Measurements from ENCODE around the gene MACROD2. TPM values are rescaled to one million over a fixed set of nuclear protein-coding genes. Genes with fewer than 3 reads are reported as not detected.

The MACROD2 gene
- total RNA-seq, 1 donor = 1.7 TPM

GRCh38 chr20:15863735-15864134 is 1868.4 kb downstream of the MACROD2 start:
- Histone ChIP-seq H3K9me3 (ENCODE audit: low read depth, low read length) (no peaks in the 10 kb centered on the region), H3K4me3 (ENCODE audit: low read length) (no peak overlapping the region), H3K4me1 (ENCODE audit: insufficient read depth, low read length) (no peaks in the 10 kb centered on the region), H3K27me3 (ENCODE audit: insufficient read depth, low read length) (no peaks in the 10 kb centered on the region)

- Histone ChIP-seq H3K4me1 (ENCODE audit: insufficient read depth, low read length) (no peaks in the 10 kb centered on the region), H3K9me3 (ENCODE audit: low read depth, low read length) (no peaks in the 10 kb centered on the region), H3K27me3 (ENCODE audit: insufficient read depth, low read length) (no peaks in the 10 kb centered on the region), H3K4me3 (ENCODE audit: low read length) (no peak overlapping the region)
Measured at GRCh38 chr20:15865553-15865952, 1870.2 kb downstream of the MACROD2 start.

- no peaks in the 10 kb centered on the region for H3K27me3 ChIP-seq (ENCODE audit: insufficient read depth, low read length)
- no peak overlapping the region for H3K4me3 ChIP-seq (ENCODE audit: low read length)
- H3K4me1 ChIP-seq (ENCODE audit: insufficient read depth, low read length) = no peaks in the 10 kb centered on the region
- no peaks in the 10 kb centered on the region for H3K9me3 ChIP-seq (ENCODE audit: low read depth, low read length)
Measured at GRCh38 chr20:15866916-15867730, 1871.8 kb downstream of the MACROD2 start.

- Histone ChIP-seq H3K27me3 (ENCODE audit: insufficient read depth, low read length) (no peaks in the 10 kb centered on the region), H3K4me1 (ENCODE audit: insufficient read depth, low read length) (no peaks in the 10 kb centered on the region), H3K4me3 (ENCODE audit: low read length) (no peak overlapping the region), H3K9me3 (ENCODE audit: low read depth, low read length) (no peaks in the 10 kb centered on the region)
Measured at GRCh38 chr20:15867899-15868298, 1872.6 kb downstream of the MACROD2 start.

- no peak overlapping the region for H3K4me3 ChIP-seq (ENCODE audit: low read length)
- no peaks in the 10 kb centered on the region for H3K27me3 ChIP-seq (ENCODE audit: insufficient read depth, low read length)
- no peaks in the 10 kb centered on the region for H3K4me1 ChIP-seq (ENCODE audit: insufficient read depth, low read length)
- H3K9me3 ChIP-seq (ENCODE audit: low read depth, low read length) = no peaks in the 10 kb centered on the region
Measured at GRCh38 chr20:15875446-15875845, 1880.1 kb downstream of the MACROD2 start.

GRCh38 chr20:15882553-15882952 is 1887.2 kb downstream of the MACROD2 start:
- no peak overlapping the region for H3K4me3 ChIP-seq (ENCODE audit: low read length)
- H3K27me3 ChIP-seq (ENCODE audit: insufficient read depth, low read length) = no peaks in the 10 kb centered on the region
- no peaks in the 10 kb centered on the region for H3K4me1 ChIP-seq (ENCODE audit: insufficient read depth, low read length)
- H3K9me3 ChIP-seq (ENCODE audit: low read depth, low read length) = no peaks in the 10 kb centered on the region

- Histone ChIP-seq H3K4me3 (ENCODE audit: low read length) (no peak overlapping the region), H3K27me3 (ENCODE audit: insufficient read depth, low read length) (no peaks in the 10 kb centered on the region), H3K4me1 (ENCODE audit: insufficient read depth, low read length) (no peaks in the 10 kb centered on the region), H3K9me3 (ENCODE audit: low read depth, low read length) (no peaks in the 10 kb centered on the region)
Measured at GRCh38 chr20:15886250-15886649, 1890.9 kb downstream of the MACROD2 start.

GRCh38 chr20:15887387-15887786 is 1892.1 kb downstream of the MACROD2 start:
- no peaks in the 10 kb centered on the region for H3K9me3 ChIP-seq (ENCODE audit: low read depth, low read length)
- H3K4me3 ChIP-seq (ENCODE audit: low read length) = no peak overlapping the region
- H3K27me3 ChIP-seq (ENCODE audit: insufficient read depth, low read length) = no peaks in the 10 kb centered on the region
- no peaks in the 10 kb centered on the region for H3K4me1 ChIP-seq (ENCODE audit: insufficient read depth, low read length)

GRCh38 chr20:15889061-15889460 is 1893.7 kb downstream of the MACROD2 start:
- H3K4me1 ChIP-seq (ENCODE audit: insufficient read depth, low read length) = no peaks in the 10 kb centered on the region
- H3K9me3 ChIP-seq (ENCODE audit: low read depth, low read length) = no peaks in the 10 kb centered on the region
- H3K27me3 ChIP-seq (ENCODE audit: insufficient read depth, low read length) = no peaks in the 10 kb centered on the region
- H3K4me3 ChIP-seq (ENCODE audit: low read length) = no peak overlapping the region

GRCh38 chr20:15889514-15890256 is 1894.4 kb downstream of the MACROD2 start:
- Histone ChIP-seq H3K9me3 (ENCODE audit: low read depth, low read length) (no peaks in the 10 kb centered on the region), H3K4me3 (ENCODE audit: low read length) (no peak overlapping the region), H3K27me3 (ENCODE audit: insufficient read depth, low read length) (no peaks in the 10 kb centered on the region), H3K4me1 (ENCODE audit: insufficient read depth, low read length) (no peaks in the 10 kb centered on the region)

GRCh38 chr20:15890407-15890982 is 1895.2 kb downstream of the MACROD2 start:
- H3K4me3 ChIP-seq (ENCODE audit: low read length) = no peak overlapping the region
- H3K27me3 ChIP-seq (ENCODE audit: insufficient read depth, low read length) = no peaks in the 10 kb centered on the region
- no peaks in the 10 kb centered on the region for H3K9me3 ChIP-seq (ENCODE audit: low read depth, low read length)
- H3K4me1 ChIP-seq (ENCODE audit: insufficient read depth, low read length) = peaks cover 4% of the 10 kb centered on the region

GRCh38 chr20:15895126-15895525 is 1899.8 kb downstream of the MACROD2 start:
- Histone ChIP-seq H3K4me1 (ENCODE audit: insufficient read depth, low read length) (peaks cover 6% of the 10 kb centered on the region), H3K9me3 (ENCODE audit: low read depth, low read length) (no peaks in the 10 kb centered on the region), H3K27me3 (ENCODE audit: insufficient read depth, low read length) (no peaks in the 10 kb centered on the region), H3K4me3 (ENCODE audit: low read length) (no peak overlapping the region)

GRCh38 chr20:15895560-15896084 is 1900.3 kb downstream of the MACROD2 start:
- H3K4me3 ChIP-seq (ENCODE audit: low read length) = no peak overlapping the region
- no peaks in the 10 kb centered on the region for H3K9me3 ChIP-seq (ENCODE audit: low read depth, low read length)
- peaks cover 6% of the 10 kb centered on the region for H3K4me1 ChIP-seq (ENCODE audit: insufficient read depth, low read length)
- no peaks in the 10 kb centered on the region for H3K27me3 ChIP-seq (ENCODE audit: insufficient read depth, low read length)

- H3K4me1 ChIP-seq (ENCODE audit: insufficient read depth, low read length) = peaks cover 6% of the 10 kb centered on the region
- no peak overlapping the region for H3K4me3 ChIP-seq (ENCODE audit: low read length)
- H3K9me3 ChIP-seq (ENCODE audit: low read depth, low read length) = no peaks in the 10 kb centered on the region
- H3K27me3 ChIP-seq (ENCODE audit: insufficient read depth, low read length) = no peaks in the 10 kb centered on the region
Measured at GRCh38 chr20:15899967-15900366, 1904.7 kb downstream of the MACROD2 start.

GRCh38 chr20:15900443-15900842 is 1905.1 kb downstream of the MACROD2 start:
- no peaks in the 10 kb centered on the region for H3K9me3 ChIP-seq (ENCODE audit: low read depth, low read length)
- H3K27me3 ChIP-seq (ENCODE audit: insufficient read depth, low read length) = no peaks in the 10 kb centered on the region
- peaks cover 3% of the 10 kb centered on the region for H3K4me1 ChIP-seq (ENCODE audit: insufficient read depth, low read length)
- no peak overlapping the region for H3K4me3 ChIP-seq (ENCODE audit: low read length)
